Measurements from ENCODE around the gene OSBPL10.
"Not testable (repeated sequence)": the region's sequence is repeated elsewhere in the genome, so short reads cannot be mapped to it uniquely, and the experiment has no call there.

The OSBPL10 gene, protein sequence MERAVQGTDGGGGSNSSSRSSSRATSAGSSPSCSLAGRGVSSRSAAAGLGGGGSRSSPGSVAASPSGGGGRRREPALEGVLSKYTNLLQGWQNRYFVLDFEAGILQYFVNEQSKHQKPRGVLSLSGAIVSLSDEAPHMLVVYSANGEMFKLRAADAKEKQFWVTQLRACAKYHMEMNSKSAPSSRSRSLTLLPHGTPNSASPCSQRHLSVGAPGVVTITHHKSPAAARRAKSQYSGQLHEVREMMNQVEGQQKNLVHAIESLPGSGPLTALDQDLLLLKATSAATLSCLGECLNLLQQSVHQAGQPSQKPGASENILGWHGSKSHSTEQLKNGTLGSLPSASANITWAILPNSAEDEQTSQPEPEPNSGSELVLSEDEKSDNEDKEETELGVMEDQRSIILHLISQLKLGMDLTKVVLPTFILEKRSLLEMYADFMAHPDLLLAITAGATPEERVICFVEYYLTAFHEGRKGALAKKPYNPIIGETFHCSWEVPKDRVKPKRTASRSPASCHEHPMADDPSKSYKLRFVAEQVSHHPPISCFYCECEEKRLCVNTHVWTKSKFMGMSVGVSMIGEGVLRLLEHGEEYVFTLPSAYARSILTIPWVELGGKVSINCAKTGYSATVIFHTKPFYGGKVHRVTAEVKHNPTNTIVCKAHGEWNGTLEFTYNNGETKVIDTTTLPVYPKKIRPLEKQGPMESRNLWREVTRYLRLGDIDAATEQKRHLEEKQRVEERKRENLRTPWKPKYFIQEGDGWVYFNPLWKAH

DNA sequence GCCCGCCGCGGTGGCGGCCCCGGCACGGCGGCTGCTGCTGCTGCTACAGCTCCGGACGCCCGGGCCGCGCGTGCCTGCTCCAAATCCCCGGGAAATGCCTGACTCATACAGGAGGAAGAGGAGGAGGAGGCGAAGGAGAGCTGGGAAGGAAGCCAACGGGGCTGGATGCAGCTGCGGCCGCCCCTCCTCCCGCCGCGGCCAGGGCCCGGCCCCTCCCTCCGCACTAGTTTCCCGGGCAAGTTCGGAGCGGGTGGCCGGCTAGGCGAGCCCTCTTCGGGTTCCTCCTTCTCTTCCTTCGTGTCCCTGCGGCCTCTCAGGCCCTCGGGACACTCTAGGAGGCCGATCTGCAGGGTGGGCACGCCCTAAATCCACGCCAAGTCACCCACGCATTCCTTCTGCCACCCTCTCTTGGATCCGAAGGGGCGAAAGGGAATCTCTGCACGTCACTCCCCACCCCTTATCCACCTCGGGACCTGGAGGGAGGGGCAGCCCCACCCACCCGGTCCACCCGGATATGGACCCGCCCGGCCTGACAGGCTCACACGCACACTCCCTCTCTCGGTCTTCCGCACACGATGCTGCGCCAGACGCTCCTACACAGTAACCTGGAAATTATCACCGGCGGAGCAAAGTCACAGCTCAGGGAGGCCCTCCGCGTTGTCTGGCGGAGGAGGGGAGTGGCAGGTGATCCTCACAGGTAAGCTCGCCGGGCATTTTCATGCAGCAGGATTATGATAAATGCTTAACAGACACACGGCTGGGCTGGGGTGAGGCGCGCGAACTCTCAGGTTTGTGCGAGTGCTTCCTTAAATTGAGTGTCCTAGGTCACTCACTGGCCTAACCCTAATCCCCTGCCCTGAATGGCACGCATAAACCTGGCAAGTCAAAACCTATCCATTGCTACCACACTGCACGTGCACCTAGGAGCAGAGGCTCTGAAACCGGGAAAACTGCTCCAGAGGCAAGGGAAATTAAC is at the start of gene OSBPL10, which contains the start of gene ZNF860:
OSBPL10 (minus strand) TSS at position 57 of the 976 bp plus-strand sequence. CDS start 83 bp downstream, outside the sequence.
ZNF860 (plus strand) TSS at position 545 of the 976 bp plus-strand sequence. CDS start 7,330 bp downstream, outside the sequence.
- DNase-seq, result peak; percentile 86

GRCh38 chr3:32026593-32026992 is 45.5 kb upstream of the OSBPL10 start:
- DNase-seq, result peak; percentile 71

- no peak for DNase-seq
These were observed 41.9 kb upstream of the OSBPL10 start for GRCh38 chr3:32022947-32023346.

- DNase-seq, result no peak
These were observed 40.7 kb upstream of the OSBPL10 start for GRCh38 chr3:32021748-32022147.

DNA sequence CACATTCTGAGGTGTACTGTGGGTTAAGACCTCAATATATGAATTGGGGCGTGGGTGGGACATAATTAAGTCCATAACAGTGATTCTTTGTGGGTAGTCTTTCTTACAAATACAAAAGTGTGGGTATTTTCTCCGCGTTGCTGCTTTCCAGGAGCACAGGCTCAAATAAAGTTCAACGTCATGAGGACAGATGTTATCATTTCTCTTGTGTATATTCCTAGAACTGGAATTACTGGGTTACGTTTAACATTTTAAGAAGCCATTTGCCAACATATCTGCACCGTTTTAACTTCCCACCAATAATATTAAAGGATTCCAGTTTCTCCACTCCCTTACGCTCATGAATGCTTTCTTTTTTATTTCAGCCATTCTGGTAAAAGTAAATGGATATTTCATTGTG is 40.1 kb upstream of the OSBPL10 start:
- no peak for DNase-seq

DNA sequence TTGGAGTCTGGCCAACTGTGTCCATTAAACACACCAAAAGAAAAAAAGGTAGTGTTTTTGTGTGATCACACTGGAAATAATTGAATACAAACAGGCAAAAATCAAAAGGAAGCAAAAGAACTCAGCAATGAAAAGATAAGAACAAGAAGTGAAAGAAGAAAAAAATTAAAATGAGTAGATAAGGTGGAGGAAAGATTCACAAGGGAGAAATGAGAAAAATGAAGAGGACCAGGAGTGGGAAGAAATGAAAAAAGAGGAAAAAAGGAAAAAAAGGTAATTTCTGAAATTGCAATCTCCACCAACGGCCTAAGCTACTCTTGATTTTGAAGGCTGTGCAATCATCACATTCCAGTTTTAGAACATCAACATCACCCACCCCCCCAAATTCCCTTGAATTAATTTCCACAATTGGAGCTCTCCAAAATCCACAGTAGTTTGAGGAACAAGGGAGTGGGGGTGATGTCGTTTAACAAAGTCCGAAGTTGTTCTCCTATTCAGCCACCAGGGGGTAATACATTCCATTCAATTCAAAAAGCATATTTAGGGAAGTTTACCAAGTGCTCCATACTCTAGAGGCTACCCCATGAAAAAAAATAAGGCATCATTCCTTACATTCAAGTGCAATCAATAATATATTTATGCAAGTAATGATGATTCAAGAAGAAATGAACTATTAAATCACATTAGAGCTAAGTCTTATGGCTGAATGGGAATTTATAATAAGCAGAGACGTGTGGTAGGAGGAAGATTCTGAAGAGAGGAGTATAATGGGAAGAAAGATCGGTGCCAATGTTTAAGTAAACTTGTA is 37.9 kb upstream of the OSBPL10 start:
- DNase-seq, result peak; percentile 31

- DNase-seq, result no peak
These were observed 36.2 kb upstream of the OSBPL10 start for GRCh38 chr3:32017286-32017685.

DNA sequence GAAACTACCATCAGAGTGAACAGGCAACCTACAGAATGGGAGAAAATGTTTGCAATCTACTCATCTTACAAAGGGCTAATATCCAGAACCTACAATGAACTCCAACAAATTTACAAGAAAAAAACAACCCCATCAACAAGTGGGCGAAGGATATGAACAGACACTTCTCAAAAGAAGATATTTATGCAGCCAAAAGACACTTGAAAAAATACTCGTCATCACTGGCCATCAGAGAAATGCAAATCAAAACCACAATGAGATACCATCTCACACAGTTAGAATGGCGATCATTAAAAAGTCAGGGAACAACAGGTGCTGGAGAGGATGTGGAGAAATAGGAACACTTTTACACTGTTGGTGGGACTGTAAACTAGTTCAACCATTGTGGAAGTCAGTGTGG is 34.6 kb upstream of the OSBPL10 start:
- not testable (repeated sequence) for DNase-seq

DNA sequence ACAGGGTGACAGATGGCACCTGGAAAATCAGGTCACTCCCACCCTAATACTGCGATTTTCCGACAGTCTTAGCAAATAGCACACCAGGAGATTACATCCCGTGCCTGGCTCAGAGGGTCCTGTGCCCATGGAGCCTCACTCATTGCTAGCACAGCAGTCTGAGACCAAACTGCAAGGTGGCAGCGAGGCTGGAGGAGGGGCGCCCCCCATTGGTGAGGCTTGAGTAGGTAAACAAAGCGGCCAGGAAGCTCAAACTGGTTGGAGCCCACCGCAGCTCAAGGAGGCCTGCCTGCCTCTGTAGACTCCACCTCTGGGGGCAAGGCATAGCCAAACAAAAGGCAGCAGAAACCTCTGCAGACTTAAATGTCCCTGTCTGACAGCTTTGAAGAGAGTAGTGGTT is 29.6 kb upstream of the OSBPL10 start:
- DNase-seq, result not testable (repeated sequence)

- peak; percentile 23 for DNase-seq
These were observed 28.9 kb upstream of the OSBPL10 start for GRCh38 chr3:32009957-32010356.

- no peak for DNase-seq
These were observed 28.0 kb upstream of the OSBPL10 start for GRCh38 chr3:32009101-32009500.

DNA sequence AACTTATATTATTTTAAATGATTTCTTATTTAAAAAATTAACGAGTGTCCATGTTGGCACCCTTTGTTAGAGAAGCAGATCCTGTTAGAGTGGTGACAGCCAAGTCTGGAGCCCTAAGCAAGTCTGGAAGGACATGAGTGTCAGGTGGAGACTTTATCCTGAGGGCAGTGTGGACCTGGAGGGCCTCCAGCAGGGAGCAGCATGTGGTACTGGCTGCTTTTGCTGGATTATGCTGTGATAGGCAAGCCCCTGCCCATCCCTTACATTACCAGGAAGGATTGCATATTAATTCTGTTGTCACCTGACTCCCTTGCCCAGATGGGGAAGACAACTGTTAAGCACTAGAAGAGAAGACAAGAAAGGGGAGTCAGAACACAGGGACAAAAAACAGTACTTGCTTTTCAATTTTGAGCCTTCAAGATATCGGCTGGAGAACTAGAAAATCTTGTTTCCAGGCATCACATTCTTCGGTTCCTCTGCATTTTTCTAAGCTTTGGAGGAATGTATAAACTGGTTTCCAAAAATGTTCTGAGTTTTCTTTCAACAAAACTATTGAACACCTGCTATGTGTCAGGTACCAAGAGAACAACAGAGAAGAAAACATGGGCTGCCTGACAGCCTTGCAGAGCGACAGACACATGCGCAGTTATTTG is 23.2 kb upstream of the OSBPL10 start:
- DNase-seq, result no peak

DNA sequence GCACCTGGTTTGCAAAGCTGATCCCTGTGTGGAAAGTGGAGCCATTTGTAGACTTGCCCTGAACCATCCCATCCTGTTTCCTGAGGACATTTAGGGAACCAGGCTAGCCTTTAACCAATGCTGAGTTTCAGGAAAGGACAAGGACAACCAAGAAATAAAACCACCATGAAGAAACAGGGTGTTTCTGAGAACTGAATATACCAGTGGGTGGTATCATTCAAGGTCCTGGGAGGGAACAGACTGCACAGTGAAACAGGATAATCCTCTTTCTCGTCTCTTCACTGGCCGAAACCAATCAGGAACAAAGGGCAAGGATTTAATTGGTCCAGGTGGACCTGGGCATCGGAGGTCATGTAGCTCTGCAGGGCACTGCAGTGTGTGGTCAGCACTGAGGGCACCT is 22.3 kb upstream of the OSBPL10 start:
- no peak for DNase-seq

GRCh38 chr3:32002561-32003368 is 21.7 kb upstream of the OSBPL10 start:
- no peak for DNase-seq

DNA sequence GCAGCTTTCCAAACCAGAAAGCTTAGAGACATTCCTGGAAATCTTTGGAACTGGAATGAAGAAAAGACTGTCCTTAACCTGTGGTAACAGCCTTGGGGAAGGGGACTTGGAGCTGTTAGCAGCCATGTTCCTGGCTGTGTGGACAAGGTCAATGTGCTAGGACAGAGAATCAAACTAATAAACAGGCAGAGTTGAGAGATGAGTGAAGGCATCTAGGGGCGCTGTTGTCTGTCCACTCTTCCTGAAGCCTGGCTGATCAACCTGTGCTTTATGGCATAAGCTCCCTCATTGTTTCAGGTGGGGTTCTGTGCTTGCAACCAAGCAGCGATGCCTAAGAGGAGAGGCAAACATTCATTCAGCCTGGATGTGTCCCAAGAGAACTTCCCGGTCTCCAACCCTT is 19.8 kb upstream of the OSBPL10 start:
- no peak for DNase-seq

GRCh38 chr3:31999907-32000439 is 18.9 kb upstream of the OSBPL10 start:
- DNase-seq, result no peak

DNA sequence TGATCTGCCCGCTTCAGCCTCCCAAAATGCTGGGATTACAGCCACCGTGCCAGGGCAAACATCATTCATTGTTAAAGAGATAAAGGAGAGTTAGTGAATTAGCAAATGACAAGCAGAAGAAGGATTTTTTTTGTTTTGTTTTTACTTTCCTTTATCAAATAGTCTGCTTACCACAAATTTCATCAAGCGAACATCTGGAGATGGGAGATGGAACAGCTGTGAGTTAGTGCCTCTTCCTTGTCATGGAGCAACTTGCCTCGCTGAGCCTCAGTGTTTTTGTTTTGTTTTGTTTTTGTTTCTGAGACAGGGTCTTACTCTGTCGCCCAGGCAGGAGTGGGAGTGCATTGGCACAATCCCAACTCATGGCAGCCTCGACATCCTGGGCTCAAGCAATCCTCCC is 16.4 kb upstream of the OSBPL10 start:
- no peak for DNase-seq

DNA sequence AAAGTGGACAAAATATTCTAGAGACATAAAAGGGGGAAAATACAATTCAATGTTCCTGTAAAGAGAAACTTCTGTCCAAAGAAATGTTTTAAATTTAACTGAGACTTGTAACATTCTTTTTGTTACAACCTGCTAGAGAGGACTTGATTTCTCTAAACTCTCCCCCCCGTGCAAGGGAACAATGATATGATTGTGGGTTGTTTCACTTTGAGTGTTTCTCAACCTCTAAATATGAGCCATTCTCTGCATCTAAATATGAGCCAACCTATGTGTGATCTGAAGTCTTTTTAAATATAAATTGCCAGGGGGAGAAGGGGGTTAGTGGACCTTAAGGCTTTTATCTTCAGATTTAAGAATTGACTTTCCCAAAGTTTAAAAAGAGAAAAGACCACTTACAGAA is 15.1 kb upstream of the OSBPL10 start:
- DNase-seq, result no peak

DNA sequence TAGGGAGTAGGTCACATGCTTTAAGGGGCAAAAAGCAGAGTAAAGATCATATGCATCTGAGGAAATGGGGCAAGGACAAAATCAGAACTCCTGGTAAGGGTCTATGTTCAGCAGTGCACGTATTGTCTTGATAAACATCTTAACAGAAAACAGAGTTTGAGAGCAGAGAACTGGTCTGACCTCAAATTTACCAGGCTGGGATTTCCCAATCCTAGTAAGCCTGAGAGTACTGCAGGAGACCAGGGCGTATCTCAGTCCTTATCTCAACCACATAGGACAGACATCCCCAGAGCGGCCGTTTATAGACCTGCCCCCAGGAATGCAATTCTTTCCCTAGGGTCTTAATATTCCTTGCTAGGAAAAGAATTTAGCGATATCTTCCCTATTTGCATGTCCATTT is 14.0 kb upstream of the OSBPL10 start:
- not testable (repeated sequence) for DNase-seq

DNA sequence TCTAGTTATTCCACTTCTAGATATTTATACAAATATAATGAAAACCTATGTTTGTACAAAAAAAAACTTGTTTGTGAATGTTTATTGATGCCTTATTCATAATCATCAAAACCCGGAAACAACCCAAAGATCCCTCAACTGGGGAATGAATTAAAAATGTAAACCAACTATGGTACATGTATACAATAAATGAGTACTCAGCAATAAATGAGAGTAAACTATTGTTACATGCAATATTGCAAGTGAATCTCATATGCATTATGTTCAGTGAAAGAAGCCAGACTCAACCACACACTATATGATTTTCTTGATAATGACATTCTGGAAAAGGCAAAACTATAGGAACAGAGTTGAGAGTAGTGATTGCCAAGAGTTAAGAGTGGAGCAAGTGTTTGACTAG is 12.8 kb upstream of the OSBPL10 start:
- DNase-seq, result no peak
